ENCODE results near the gene PLEKHG3. TPM values are rescaled to one million over a fixed set of nuclear protein-coding genes. Genes with fewer than 3 reads are reported as not detected.

Gene PLEKHG3
- total RNA-seq, 2 donors from 2014 or later = 78.8 to 106 TPM

GRCh38 chr14:64779472-64779871 is 75.2 kb downstream of the PLEKHG3 start:
- H3K36me3 ChIP-seq = no peaks in the 10 kb centered on the region
- DNase-seq = no peak
- H3K9ac ChIP-seq (ENCODE audit: low read depth in 2 of 2, low read length in 2 of 2) = no peak overlapping the region
- H3K27ac ChIP-seq = no peak overlapping the region
- intact Hi-C loops (cut with DNase I) = no loop called here
- H3K9me3 ChIP-seq = no peaks in the 10 kb centered on the region
- TF ChIP-seq CTCF (IDR thresholded peaks at IDR 0.05) = no peak
- H3K4me3 ChIP-seq = no peak overlapping the region
- H3K27me3 ChIP-seq = no peaks in the 10 kb centered on the region
- no peaks in the 10 kb centered on the region for H3K4me1 ChIP-seq

DNA sequence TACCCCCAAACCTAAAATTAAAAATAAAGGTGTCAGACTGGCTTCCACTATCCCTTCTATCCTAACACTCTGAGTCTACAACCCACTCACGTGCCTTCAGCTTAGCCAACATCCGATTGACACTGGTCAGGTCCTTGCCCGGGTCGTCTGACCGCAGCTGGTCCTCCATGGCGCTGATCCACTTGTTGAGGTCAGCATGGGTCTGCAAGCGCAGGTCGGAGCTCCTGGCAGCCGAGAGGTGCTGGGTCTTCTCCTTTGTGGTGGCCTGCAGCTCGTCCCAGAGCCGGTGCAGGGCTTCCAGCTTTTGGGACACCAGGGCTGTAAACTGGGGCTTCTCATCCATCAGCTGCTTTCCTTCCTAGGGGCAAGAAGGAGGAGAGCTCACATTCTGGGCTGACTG is 78.0 kb downstream of the PLEKHG3 start:
- Histone ChIP-seq H3K36me3 (no peaks in the 10 kb centered on the region), H3K9me3 (no peaks in the 10 kb centered on the region), H3K4me1 (no peaks in the 10 kb centered on the region), H3K27ac (no peak overlapping the region), H3K4me3 (no peak overlapping the region), H3K27me3 (no peaks in the 10 kb centered on the region), H3K9ac (ENCODE audit: low read depth in 2 of 2, low read length in 2 of 2) (no peak overlapping the region)
- TF ChIP-seq CTCF (IDR thresholded peaks at IDR 0.05) = no peak
- no peak for DNase-seq
- intact Hi-C loops (cut with DNase I) = no loop called here

DNA sequence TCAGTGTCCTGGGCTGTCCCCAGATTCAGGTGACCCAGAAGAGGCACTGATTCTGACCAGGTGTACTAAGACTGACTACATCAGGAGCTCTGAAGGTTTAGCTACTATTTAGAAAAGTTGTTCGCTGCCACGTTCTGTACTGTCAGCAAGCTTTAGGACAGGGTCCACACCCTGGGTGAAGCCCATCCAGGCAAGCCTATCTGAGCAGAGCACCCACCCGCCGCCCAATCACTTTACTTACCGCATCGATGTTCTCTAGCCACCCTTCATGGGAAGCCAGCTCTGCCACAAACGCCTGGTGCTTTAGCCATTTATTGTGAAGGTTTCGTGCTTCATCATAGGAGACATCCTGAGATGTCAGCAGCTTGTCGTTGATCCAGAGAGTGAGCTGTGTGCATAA is 79.8 kb downstream of the PLEKHG3 start:
- no peaks in the 10 kb centered on the region for H3K9me3 ChIP-seq
- H3K4me3 ChIP-seq = no peak overlapping the region
- intact Hi-C loops (cut with DNase I) = no loop called here
- no peak for DNase-seq
- no peaks in the 10 kb centered on the region for H3K4me1 ChIP-seq
- H3K27ac ChIP-seq = no peak overlapping the region
- H3K27me3 ChIP-seq = no peaks in the 10 kb centered on the region
- H3K36me3 ChIP-seq = no peaks in the 10 kb centered on the region
- H3K9ac ChIP-seq (ENCODE audit: low read depth in 2 of 2, low read length in 2 of 2) = no peak overlapping the region
- TF ChIP-seq CTCF (IDR thresholded peaks at IDR 0.05) = no peak

DNA sequence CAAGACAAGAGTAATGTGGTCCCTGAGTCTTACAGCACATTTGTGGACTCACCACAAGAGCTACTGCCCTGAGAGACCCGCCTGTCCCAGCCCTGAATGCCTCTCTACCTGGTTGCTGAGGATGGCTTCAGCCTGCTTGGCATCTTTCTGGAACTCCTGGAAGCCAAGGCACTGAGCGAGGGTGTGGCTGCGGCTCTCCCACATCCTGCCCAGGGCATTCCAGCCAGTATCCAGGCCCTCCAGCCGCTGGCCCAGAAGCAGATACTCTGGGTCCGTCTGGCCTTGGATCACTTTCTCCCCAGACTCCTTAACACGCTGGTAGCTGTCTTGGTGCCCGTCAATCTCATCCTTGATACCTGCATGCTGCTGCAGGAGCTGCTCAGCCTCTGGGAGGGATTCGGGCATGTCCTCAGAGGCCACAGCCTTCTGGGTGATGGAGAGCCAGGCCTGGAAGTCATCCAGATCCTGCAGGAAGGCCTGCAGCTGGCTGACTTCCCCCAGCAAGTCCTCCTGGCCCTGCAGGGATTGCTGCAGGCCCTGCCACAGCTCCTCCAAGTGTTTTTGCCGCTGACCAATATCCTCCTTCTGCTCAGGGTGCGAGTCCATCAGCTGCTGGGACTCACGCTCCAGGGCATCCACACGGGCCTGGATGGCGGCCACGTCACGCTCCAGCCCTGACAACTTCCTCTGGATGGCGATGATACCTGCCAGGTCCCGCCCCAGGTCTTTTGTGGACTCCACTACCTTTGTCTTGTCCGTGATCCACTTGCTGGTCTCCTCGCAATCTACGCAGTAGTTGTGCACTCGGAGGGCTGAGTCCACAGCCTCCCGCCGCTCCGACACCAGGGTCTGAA is 82.3 kb downstream of the PLEKHG3 start:
- no peak overlapping the region for H3K9ac ChIP-seq (ENCODE audit: low read depth in 2 of 2, low read length in 2 of 2)
- intact Hi-C loops (cut with DNase I) = no loop called here
- H3K27ac ChIP-seq = no peak overlapping the region
- H3K4me3 ChIP-seq = no peak overlapping the region
- DNase-seq = no peak
- H3K27me3 ChIP-seq = no peaks in the 10 kb centered on the region
- no peaks in the 10 kb centered on the region for H3K36me3 ChIP-seq
- no peaks in the 10 kb centered on the region for H3K9me3 ChIP-seq
- no peak for TF ChIP-seq CTCF (IDR thresholded peaks at IDR 0.05)
- H3K4me1 ChIP-seq = no peaks in the 10 kb centered on the region

DNA sequence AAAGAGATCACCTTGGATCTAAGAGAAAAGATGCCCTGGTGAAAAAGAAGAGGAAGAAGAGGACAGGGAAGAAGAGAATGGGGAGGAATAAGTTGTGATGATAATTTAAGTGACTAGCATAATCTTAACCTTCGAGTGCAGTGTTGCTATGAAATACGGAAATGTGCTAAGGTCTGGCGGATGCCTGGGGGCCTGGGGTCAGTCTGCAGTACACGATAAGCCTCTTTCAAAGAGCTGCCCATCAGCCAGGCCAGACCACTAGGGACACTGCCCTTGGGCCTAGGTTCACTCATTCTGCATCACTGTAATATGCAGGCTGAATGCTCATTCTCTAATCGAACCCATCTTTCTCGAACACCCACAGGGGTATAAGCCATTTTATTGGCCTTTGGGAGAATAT is 83.4 kb downstream of the PLEKHG3 start:
- Histone ChIP-seq H3K4me3 (no peak overlapping the region), H3K36me3 (no peaks in the 10 kb centered on the region), H3K27me3 (no peaks in the 10 kb centered on the region), H3K27ac (no peak overlapping the region), H3K9me3 (no peaks in the 10 kb centered on the region), H3K9ac (ENCODE audit: low read depth in 2 of 2, low read length in 2 of 2) (no peak overlapping the region), H3K4me1 (no peaks in the 10 kb centered on the region)
- intact Hi-C loops (cut with DNase I) = no loop called here
- TF ChIP-seq CTCF (IDR thresholded peaks at IDR 0.05) = no peak
- no peak for DNase-seq
